HepG2 (cell line): ENCODE measurements around the gene THRB. TPM values are rescaled to one million over a fixed set of nuclear protein-coding genes. Genes with fewer than 3 reads are reported as not detected.
A peak's percentile ranks its signal among the peaks of the same experiment; 100 is the strongest.

ENCODE experiments used
- CEBPB ChIP-seq: IDR thresholded peaks from 2 replicates; pipeline ENCODE4 v1.6.1; 2011; ENCODE audit warnings: low read depth, low read length, improper control_type of control experiment, borderline replicate concordance
- EHMT2 ChIP-seq: fragments of 200-600 bp; sonication (generic); IDR thresholded peaks from 2 replicates; pipeline ENCODE4 v1.7.0; 2017; ENCODE audit warnings: antibody characterized with exemption, low read depth, low read length, borderline replicate concordance
- EP300 ChIP-seq, 3 experiments: sonication (generic) in 1 of 3; formaldehyde crosslinking in 1 of 3; IDR thresholded peaks; 2 replicates each; pipeline versions ENCODE4 v1.5.1 to v1.6.1; 2011 to 2020; ENCODE audit warnings: low read depth in 2 of 3, low read length in 2 of 3, borderline replicate concordance in 1 of 3, improper control_type of control experiment in 1 of 3, mild to moderate bottlenecking in 1 of 3, missing genetic modification reagents in 1 of 3, moderate library complexity in 1 of 3
- FOXA1 ChIP-seq, 2 experiments: fragments of 450-650 bp in 1 of 2; sonication (generic) in 1 of 2; formaldehyde crosslinking in 1 of 2; IDR thresholded peaks; 2 replicates each; pipeline versions ENCODE4 v1.4.0 to v1.6.1; 2016 to 2020; ENCODE audit warnings: missing genetic modification reagents in 1 of 2
- FOXO1 ChIP-seq: sonication (generic); formaldehyde crosslinking; IDR thresholded peaks from 2 replicates; pipeline ENCODE4 v1.4.0; 2020; ENCODE audit warnings: missing genetic modification reagents
- HDAC2 ChIP-seq: sonication (generic); formaldehyde crosslinking; IDR thresholded peaks from 2 replicates; pipeline ENCODE4 v1.4.0; 2020; ENCODE audit warnings: missing genetic modification reagents
- HNF4G ChIP-seq, 2 experiments: sonication (generic) in 1 of 2; formaldehyde crosslinking in 1 of 2; IDR thresholded peaks; 2 replicates each; pipeline versions ENCODE4 v1.4.0 to v1.6.1; 2011 to 2020; ENCODE audit warnings: borderline replicate concordance in 2 of 2, low read depth in 2 of 2, mild to moderate bottlenecking in 2 of 2, low read length in 1 of 2, missing genetic modification reagents in 1 of 2, moderate library complexity in 1 of 2
- IRF2 ChIP-seq: IDR thresholded peaks from 2 replicates; pipeline ENCODE4 v1.6.1; 2018; ENCODE audit warnings: missing genetic modification reagents, missing compliant biosample characterization
- LRRFIP1 ChIP-seq: sonication (generic); formaldehyde crosslinking; conservative IDR thresholded peaks from 2 replicates; pipeline ENCODE4 v1.4.0; 2020; ENCODE audit warnings: missing genetic modification reagents
- MIXL1 ChIP-seq: IDR thresholded peaks from 2 replicates; pipeline ENCODE4 v1.6.1; 2016
- SALL1 ChIP-seq: sonication (generic); formaldehyde crosslinking; IDR thresholded peaks from 2 replicates; pipeline ENCODE4 v1.8.0; 2022; ENCODE audit warnings: mild to moderate bottlenecking, missing genetic modification reagents
- SCMH1 ChIP-seq: sonication (generic); formaldehyde crosslinking; IDR thresholded peaks from 2 replicates; pipeline ENCODE4 v1.9.0; 2021; ENCODE audit warnings: missing genetic modification reagents, mild to moderate bottlenecking, borderline replicate concordance
- TAF15 ChIP-seq: fragments of 200-400 bp; formaldehyde crosslinking; IDR thresholded peaks from one replicate; pipeline ENCODE4 v1.6.1; 2018; ENCODE audit warnings: mild to moderate bottlenecking, low read depth, low read length; ENCODE audit not compliant: poor library complexity, severe bottlenecking
- ZMYM3 ChIP-seq: sonication (generic); formaldehyde crosslinking; IDR thresholded peaks from 2 replicates; pipeline ENCODE4 v1.5.1; 2020; ENCODE audit warnings: mild to moderate bottlenecking, missing genetic modification reagents
- ZNF205 ChIP-seq: IDR thresholded peaks from 2 replicates; pipeline ENCODE4 v1.6.1; 2018; ENCODE audit warnings: missing biosample characterization, missing genetic modification reagents
- ZNF256 ChIP-seq: sonication (generic); formaldehyde crosslinking; conservative IDR thresholded peaks from 2 replicates; pipeline ENCODE4 v1.4.0; 2020; ENCODE audit warnings: missing genetic modification reagents
- ZNF383 ChIP-seq: sonication (generic); formaldehyde crosslinking; IDR thresholded peaks from 2 replicates; pipeline ENCODE4 v1.4.0; 2020; ENCODE audit warnings: missing genetic modification reagents, mild to moderate bottlenecking, borderline replicate concordance
- polyA plus RNA-seq, 8 experiments: library from polyadenylated mRNA; depleted of rRNA in 3 of 8; stranded (reverse) in 7 of 8; unstranded in 1 of 8; fragments of >200 nt; fragmentation: Illumina TruSeq in 4 of 8; extraction: Trizol in 4 of 8; gene quantifications; 2 replicates each; pipeline versions ENCODE4 v1.2.1 to v1.2.3, GENCODE V29; 2011 to 2016; ENCODE audit warnings: low read depth in 4 of 8, missing spikeins in 1 of 8, mixed read lengths in 1 of 8; ENCODE audit not compliant: insufficient read depth in 1 of 8
- total RNA-seq, 5 experiments: library from RNA; depleted of rRNA; stranded (reverse); fragments of >200 nt; fragmentation: Illumina TruSeq; extraction: Trizol; gene quantifications; 2 replicates each; pipeline ENCODE4 v1.2.3, GENCODE V29; 2016; ENCODE audit warnings: low read depth in 1 of 5
- TF ChIP-seq, protein P1 (sequence below): sonication (generic); formaldehyde crosslinking; IDR thresholded peaks from 2 replicates; pipeline ENCODE4 v1.4.0; 2020; ENCODE audit warnings: missing genetic modification reagents, mild to moderate bottlenecking, borderline replicate concordance
- TF ChIP-seq, protein P2 (sequence below): IDR thresholded peaks from 2 replicates; pipeline ENCODE4 v1.4.0; 2020; ENCODE audit warnings: mild to moderate bottlenecking, missing genetic modification reagents

Gene THRB
- total and polyA plus RNA-seq, 2 of the 13 experiments (the other 11 are each of a cell fraction or from before 2014, with no cell fraction given), result 4.7 to 22.7 TPM

DNA sequence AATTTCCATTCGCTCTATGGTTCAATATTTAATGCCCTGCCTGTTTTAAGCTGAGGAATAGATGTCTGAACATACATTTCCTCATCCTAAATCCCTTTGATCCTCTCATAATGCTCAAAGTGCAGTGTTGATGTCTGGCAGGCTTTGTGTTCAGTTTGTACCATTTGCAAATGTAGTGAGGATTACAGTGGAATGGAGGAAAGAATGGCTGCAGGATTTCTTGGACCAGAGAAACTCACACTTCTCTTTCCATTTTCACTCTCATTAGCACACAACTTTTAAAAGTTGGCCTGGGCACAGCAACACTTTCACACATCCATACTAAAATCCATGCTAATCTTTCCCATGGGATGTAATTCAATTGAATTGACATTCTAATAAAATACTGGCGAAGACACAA is 28.6 kb upstream of the THRB start (continued):
- TF ChIP-seq FOXO1 (CRISPR knock-in tag), result 0 out of 2 replicates have a peak, but pooled peaks have one; percentile 39
- TF ChIP-seq, protein P1, sequence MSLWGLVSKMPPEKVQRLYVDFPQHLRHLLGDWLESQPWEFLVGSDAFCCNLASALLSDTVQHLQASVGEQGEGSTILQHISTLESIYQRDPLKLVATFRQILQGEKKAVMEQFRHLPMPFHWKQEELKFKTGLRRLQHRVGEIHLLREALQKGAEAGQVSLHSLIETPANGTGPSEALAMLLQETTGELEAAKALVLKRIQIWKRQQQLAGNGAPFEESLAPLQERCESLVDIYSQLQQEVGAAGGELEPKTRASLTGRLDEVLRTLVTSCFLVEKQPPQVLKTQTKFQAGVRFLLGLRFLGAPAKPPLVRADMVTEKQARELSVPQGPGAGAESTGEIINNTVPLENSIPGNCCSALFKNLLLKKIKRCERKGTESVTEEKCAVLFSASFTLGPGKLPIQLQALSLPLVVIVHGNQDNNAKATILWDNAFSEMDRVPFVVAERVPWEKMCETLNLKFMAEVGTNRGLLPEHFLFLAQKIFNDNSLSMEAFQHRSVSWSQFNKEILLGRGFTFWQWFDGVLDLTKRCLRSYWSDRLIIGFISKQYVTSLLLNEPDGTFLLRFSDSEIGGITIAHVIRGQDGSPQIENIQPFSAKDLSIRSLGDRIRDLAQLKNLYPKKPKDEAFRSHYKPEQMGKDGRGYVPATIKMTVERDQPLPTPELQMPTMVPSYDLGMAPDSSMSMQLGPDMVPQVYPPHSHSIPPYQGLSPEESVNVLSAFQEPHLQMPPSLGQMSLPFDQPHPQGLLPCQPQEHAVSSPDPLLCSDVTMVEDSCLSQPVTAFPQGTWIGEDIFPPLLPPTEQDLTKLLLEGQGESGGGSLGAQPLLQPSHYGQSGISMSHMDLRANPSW (CRISPR knock-in tag), result no peak
- no peak for TF ChIP-seq ZNF205 (CRISPR knock-in tag)
- no peak for TF ChIP-seq FOXA1 (IDR thresholded peaks at IDR 0.05)
- 0 out of 2 replicates have a peak, but pooled peaks have one; percentile 26 for TF ChIP-seq FOXA1 (CRISPR knock-in tag; IDR thresholded peaks at IDR 0.05)
- peak in 1 of 2 experiments; percentile 61; a peak in 1 of 4 replicates for TF ChIP-seq EP300 (IDR thresholded peaks at IDR 0.05; ENCODE audit: low read depth in 2 of 2, low read length in 2 of 2)
- TF ChIP-seq EP300 (CRISPR knock-in tag; IDR thresholded peaks at IDR 0.05; ENCODE audit: borderline replicate concordance), result no peak
- no peak for TF ChIP-seq ZMYM3 (CRISPR knock-in tag)
- peak; percentile 34; the same call in 1 of the 2 replicates for TF ChIP-seq SALL1
- TF ChIP-seq ZNF383 (CRISPR knock-in tag), result no peak
- peak; percentile 54; the same call in 1 of the 2 replicates for TF ChIP-seq HDAC2
- peak; percentile 69; the same call in 1 of the 2 replicates for TF ChIP-seq MIXL1 (CRISPR knock-in tag)
- peak; percentile 29; the same call in 1 of the 2 replicates for TF ChIP-seq CEBPB
- no peak for TF ChIP-seq LRRFIP1 (CRISPR knock-in tag)
- no peak for TF ChIP-seq ZNF256 (CRISPR knock-in tag)
- peak; percentile 67; the same call in 1 of the 2 replicates for TF ChIP-seq HNF4G (IDR thresholded peaks at IDR 0.05; ENCODE audit: borderline replicate concordance, low read depth, low read length)
- no peak for TF ChIP-seq HNF4G (CRISPR knock-in tag; IDR thresholded peaks at IDR 0.05; ENCODE audit: borderline replicate concordance, low read depth)
- TF ChIP-seq, protein P2, sequence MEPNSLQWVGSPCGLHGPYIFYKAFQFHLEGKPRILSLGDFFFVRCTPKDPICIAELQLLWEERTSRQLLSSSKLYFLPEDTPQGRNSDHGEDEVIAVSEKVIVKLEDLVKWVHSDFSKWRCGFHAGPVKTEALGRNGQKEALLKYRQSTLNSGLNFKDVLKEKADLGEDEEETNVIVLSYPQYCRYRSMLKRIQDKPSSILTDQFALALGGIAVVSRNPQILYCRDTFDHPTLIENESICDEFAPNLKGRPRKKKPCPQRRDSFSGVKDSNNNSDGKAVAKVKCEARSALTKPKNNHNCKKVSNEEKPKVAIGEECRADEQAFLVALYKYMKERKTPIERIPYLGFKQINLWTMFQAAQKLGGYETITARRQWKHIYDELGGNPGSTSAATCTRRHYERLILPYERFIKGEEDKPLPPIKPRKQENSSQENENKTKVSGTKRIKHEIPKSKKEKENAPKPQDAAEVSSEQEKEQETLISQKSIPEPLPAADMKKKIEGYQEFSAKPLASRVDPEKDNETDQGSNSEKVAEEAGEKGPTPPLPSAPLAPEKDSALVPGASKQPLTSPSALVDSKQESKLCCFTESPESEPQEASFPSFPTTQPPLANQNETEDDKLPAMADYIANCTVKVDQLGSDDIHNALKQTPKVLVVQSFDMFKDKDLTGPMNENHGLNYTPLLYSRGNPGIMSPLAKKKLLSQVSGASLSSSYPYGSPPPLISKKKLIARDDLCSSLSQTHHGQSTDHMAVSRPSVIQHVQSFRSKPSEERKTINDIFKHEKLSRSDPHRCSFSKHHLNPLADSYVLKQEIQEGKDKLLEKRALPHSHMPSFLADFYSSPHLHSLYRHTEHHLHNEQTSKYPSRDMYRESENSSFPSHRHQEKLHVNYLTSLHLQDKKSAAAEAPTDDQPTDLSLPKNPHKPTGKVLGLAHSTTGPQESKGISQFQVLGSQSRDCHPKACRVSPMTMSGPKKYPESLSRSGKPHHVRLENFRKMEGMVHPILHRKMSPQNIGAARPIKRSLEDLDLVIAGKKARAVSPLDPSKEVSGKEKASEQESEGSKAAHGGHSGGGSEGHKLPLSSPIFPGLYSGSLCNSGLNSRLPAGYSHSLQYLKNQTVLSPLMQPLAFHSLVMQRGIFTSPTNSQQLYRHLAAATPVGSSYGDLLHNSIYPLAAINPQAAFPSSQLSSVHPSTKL, result peak; percentile 81
- 0 out of 2 replicates have a peak, but pooled peaks have one; percentile 8 for TF ChIP-seq EHMT2
- TF ChIP-seq SCMH1, result no peak
- TF ChIP-seq TAF15, result no peak
- 0 out of 2 replicates have a peak, but pooled peaks have one; percentile 22 for TF ChIP-seq IRF2 (CRISPR knock-in tag)
